Measurements from ENCODE around the gene WBP11. TPM values are rescaled to one million over a fixed set of nuclear protein-coding genes. Genes with fewer than 3 reads are reported as not detected.
A peak's percentile ranks its signal among the peaks of the same experiment; 100 is the strongest.

WBP11 gene
- total RNA-seq: 10 to 100 TPM; 43.2 to 44.7 TPM
- 10 to 100 TPM; 16.9 TPM for polyA plus RNA-seq
- long read RNA-seq, donor 1, full-length matches to known transcripts: 28 of 38 reads
- long read RNA-seq, donor 1, partial matches to known transcripts: 8 of 38 reads
- long read RNA-seq, donor 1, other reads (novel, unspliced or antisense): 2 of 38 reads
- long read RNA-seq, donor 2, full-length matches to known transcripts: 5 of 12 reads
- long read RNA-seq, donor 2, partial matches to known transcripts: 6 of 12 reads
- long read RNA-seq, donor 2, other reads (novel, unspliced or antisense): 1 of 12 reads

- peaks cover 2 to 3% of the 10 kb centered on the region in 2 donors for H3K36me3 ChIP-seq (ENCODE audit: control insufficient read depth in 1 of 2, insufficient read depth in 2 of 2, low read length in 1 of 2)
Measured at GRCh38 chr12:14803011-14803829, at the start of gene WBP11, which contains the start of gene C12orf60. Gene WBP11, minus strand, starts transcription at chr12:14803478. Its CDS starts 2,095 bp downstream, at chr12:14801383. Gene C12orf60, plus strand, starts transcription at chr12:14803670. Its CDS starts 19,266 bp downstream, at chr12:14822936.

DNA sequence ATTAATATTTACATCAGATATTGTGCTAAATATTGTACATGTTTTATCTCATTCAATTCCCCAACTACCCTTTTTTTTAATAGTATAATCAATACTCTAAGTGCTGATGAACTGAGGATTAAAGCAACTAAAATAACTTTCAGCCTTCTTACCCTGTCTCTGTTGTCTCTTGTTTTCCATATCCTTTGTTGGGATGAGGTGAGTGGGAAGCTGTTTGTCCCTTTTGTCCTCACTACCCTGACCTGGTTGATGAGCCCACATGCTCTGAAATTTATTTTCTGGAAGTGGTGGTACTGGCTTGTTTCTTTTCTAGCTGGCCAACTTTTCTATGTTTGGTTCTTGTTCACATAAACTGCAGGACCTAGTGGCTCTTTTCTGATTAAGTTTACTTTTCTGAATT is 49.6 kb upstream of the WBP11 start:
- no peak for ATAC-seq (ENCODE audit: low FRiP score)
- peaks cover 0 to 6% of the 10 kb centered on the region in 2 donors for H3K4me1 ChIP-seq (ENCODE audit: control insufficient read depth in 1 of 2, insufficient read depth in 2 of 2, low read length in 2 of 2)
- H3K27me3 ChIP-seq (ENCODE audit: control insufficient read depth in 1 of 2, insufficient read depth in 2 of 2, low read length in 1 of 2): no peaks in the 10 kb centered on the region
- H3K9me3 ChIP-seq (ENCODE audit: control insufficient read depth, low read length): no peaks in the 10 kb centered on the region
- no peak overlapping the region for H3K4me3 ChIP-seq (ENCODE audit: low read length in 2 of 2)
- no peaks in the 10 kb centered on the region for H3K36me3 ChIP-seq (ENCODE audit: control insufficient read depth in 1 of 2, insufficient read depth in 2 of 2, low read length in 1 of 2)
- H3K27ac ChIP-seq (ENCODE audit: low read depth in 1 of 2, low read length in 2 of 2): no peak overlapping the region
- intact Hi-C loops (cut with DNase I): loop anchor here in 1 of 2 donors (5.0 kb wide), 1 partner anchor 284 kb away; no protein-coding TSS in a partner anchor
- DNase-seq: no peak

More at GRCh38 chr12:14803011-14803829, at the start of gene WBP11, which contains the start of gene C12orf60:
- H3K27ac ChIP-seq (ENCODE audit: low read depth in 1 of 2, low read length in 2 of 2): peak within 1 kb of the TSS in 1 of 2 donors; percentile 76
- no peaks in the 10 kb centered on the region for H3K4me1 ChIP-seq (ENCODE audit: control insufficient read depth in 1 of 2, insufficient read depth in 2 of 2, low read length in 2 of 2)
- H3K9me3 ChIP-seq (ENCODE audit: control insufficient read depth, low read length): no peaks in the 10 kb centered on the region
- peak within 1 kb of the TSS; percentile 90 to 96 for H3K4me3 ChIP-seq (ENCODE audit: low read length in 2 of 2)
- WGBS, 2 donors: 0% methylated on average over 50 of the region's 50 CpGs
- intact Hi-C loops (cut with DNase I): loop anchor here in 1 of 2 donors (2.0 kb wide), 1 partner anchor 28 kb away; a partner anchor contains a TSS
- no peaks in the 10 kb centered on the region for H3K27me3 ChIP-seq (ENCODE audit: control insufficient read depth in 1 of 2, insufficient read depth in 2 of 2, low read length in 1 of 2)
- DNase-seq (peak; percentile 94 to 96), ATAC-seq (ENCODE audit: low FRiP score) (peak; percentile 99)

- WGBS, 2 donors: 0 to 98% methylated on average over 1 of the region's 1 CpG
- intact Hi-C loops (cut with DNase I): loop anchor here in 1 of 2 donors (5.0 kb wide), 1 partner anchor 286 kb away; no protein-coding TSS in a partner anchor
- no peak for DNase-seq
- Histone ChIP-seq H3K4me3 (ENCODE audit: low read length in 2 of 2) (no peak overlapping the region), H3K9me3 (ENCODE audit: control insufficient read depth, low read length) (no peaks in the 10 kb centered on the region), H3K36me3 (ENCODE audit: control insufficient read depth in 1 of 2, insufficient read depth in 2 of 2, low read length in 1 of 2) (no peaks in the 10 kb centered on the region), H3K27ac (ENCODE audit: low read depth in 1 of 2, low read length in 2 of 2) (no peak overlapping the region), H3K4me1 (ENCODE audit: control insufficient read depth in 1 of 2, insufficient read depth in 2 of 2, low read length in 2 of 2) (peaks cover 0 to 9% of the 10 kb centered on the region in 2 donors), H3K27me3 (ENCODE audit: control insufficient read depth in 1 of 2, insufficient read depth in 2 of 2, low read length in 1 of 2) (no peaks in the 10 kb centered on the region)
- ATAC-seq (ENCODE audit: low FRiP score): no peak
Measured at GRCh38 chr12:14850929-14851663, 47.8 kb upstream of the WBP11 start.

DNA sequence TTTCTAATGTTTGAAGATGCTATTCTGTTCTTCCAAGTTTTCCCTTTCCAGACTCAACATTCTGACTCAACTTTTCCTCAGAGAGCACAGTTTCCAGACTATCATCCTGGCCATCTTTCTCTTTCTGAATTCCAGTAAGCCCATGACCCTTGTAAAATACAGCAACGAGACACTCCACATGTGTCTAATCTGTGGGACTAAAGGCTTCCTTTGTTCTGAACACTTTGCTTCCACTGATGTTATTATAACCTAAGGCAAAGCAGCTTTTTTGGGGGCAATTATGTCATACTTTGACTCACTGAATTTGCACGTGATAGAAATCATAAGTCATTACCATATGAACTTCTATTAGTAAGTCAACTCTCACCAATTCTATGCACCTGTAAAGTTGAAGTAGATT is 46.4 kb upstream of the WBP11 start:
- H3K9me3 ChIP-seq (ENCODE audit: control insufficient read depth, low read length): no peaks in the 10 kb centered on the region
- no peak overlapping the region for H3K4me3 ChIP-seq (ENCODE audit: low read length in 2 of 2)
- intact Hi-C loops (cut with DNase I): loop anchor here (5.0 to 10.0 kb wide), 7 partner anchors 33 to 675 kb away; partner anchors contain the start of gene RERG (in 2 of the 2)
- WGBS, 2 donors: 5 to 8% methylated on average over 2 of the region's 2 CpGs
- ATAC-seq (ENCODE audit: low FRiP score) (peak; percentile 52), DNase-seq (no peak)
- H3K27ac ChIP-seq (ENCODE audit: low read depth in 1 of 2, low read length in 2 of 2): no peak overlapping the region
- no peaks in the 10 kb centered on the region for H3K27me3 ChIP-seq (ENCODE audit: control insufficient read depth in 1 of 2, insufficient read depth in 2 of 2, low read length in 1 of 2)
- no peaks in the 10 kb centered on the region for H3K36me3 ChIP-seq (ENCODE audit: control insufficient read depth in 1 of 2, insufficient read depth in 2 of 2, low read length in 1 of 2)
- peaks cover 0 to 7% of the 10 kb centered on the region in 2 donors for H3K4me1 ChIP-seq (ENCODE audit: control insufficient read depth in 1 of 2, insufficient read depth in 2 of 2, low read length in 2 of 2)

DNA sequence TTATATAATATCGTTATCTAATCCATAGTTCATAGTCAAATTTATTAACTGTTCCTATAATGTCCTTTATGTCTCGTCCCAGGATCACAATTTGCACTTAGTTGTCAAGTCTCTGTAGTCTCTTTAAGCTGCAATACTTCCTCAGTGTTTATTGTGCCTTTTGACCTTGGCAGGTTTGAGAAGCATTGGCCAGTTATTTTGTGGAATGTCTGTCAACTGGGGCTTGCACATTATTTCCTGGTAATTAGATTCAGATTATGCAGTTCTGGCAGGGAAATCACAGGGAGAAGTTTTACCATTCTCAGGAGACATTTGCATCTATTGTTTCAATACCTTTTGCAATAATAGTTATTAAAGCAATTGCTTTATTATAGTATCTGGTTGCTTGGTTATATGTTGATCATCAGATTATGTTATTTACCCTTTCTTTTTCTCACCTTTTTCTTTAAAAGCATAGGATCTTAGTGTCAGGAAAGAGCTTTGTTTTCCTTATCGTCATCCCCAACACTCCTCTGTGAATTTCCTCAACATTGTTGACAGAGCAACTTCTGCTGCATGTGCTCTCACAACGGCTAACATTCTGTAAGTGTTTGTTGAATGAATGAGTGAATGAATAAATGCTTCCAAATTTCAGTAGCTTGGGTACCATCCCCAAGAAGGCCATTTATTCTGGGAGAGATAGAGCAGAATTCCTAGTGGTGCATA is 43.8 kb upstream of the WBP11 start:
- no peak for DNase-seq
- intact Hi-C loops (cut with DNase I): loop anchor here (5.0 to 10.0 kb wide), 6 partner anchors 35 to 678 kb away; partner anchors contain the start of gene RERG (in 2 of the 2)
- no peak overlapping the region for H3K4me3 ChIP-seq (ENCODE audit: low read length in 2 of 2)
- H3K4me1 ChIP-seq (ENCODE audit: control insufficient read depth in 1 of 2, insufficient read depth in 2 of 2, low read length in 2 of 2): peaks cover 0 to 7% of the 10 kb centered on the region in 2 donors
- no peak overlapping the region for H3K27ac ChIP-seq (ENCODE audit: low read depth in 1 of 2, low read length in 2 of 2)
- ATAC-seq (ENCODE audit: low FRiP score): no peak
- H3K27me3 ChIP-seq (ENCODE audit: control insufficient read depth in 1 of 2, insufficient read depth in 2 of 2, low read length in 1 of 2): no peaks in the 10 kb centered on the region
- WGBS, 2 donors: 25 to 76% methylated on average over 4 of the region's 4 CpGs
- no peaks in the 10 kb centered on the region for H3K9me3 ChIP-seq (ENCODE audit: control insufficient read depth, low read length)
- no peaks in the 10 kb centered on the region for H3K36me3 ChIP-seq (ENCODE audit: control insufficient read depth in 1 of 2, insufficient read depth in 2 of 2, low read length in 1 of 2)

DNA sequence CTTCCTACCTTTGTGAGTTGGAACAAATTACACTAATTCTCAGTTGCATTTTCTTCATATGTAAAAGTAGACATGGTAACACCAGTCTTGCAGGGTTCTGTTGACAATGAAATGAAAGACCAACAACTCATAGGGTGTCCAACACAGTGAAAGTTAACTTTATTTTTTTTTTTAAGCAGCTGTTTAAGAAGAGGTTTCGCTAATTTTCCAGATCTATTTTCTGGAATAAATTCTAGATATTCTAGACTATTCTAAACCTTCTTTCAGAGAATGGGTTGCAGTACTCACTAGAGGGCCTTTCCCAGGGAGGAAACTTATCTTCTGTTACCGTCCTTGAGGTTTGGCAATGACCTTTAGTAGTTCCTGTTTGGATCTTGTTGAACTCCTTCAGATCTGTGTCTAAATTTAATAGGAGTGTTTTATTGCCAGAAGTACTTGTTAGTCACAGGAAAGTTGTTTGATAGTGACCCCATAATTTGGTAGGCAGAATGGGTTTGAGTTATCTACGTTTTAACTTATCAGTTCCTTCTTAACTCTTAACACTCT is 42.8 kb upstream of the WBP11 start:
- 32 to 33% methylated on average over 3 of the region's 3 CpGs for WGBS, 2 donors
- Histone ChIP-seq H3K27ac (ENCODE audit: low read depth in 1 of 2, low read length in 2 of 2) (no peak overlapping the region), H3K27me3 (ENCODE audit: control insufficient read depth in 1 of 2, insufficient read depth in 2 of 2, low read length in 1 of 2) (no peaks in the 10 kb centered on the region), H3K36me3 (ENCODE audit: control insufficient read depth in 1 of 2, insufficient read depth in 2 of 2, low read length in 1 of 2) (no peaks in the 10 kb centered on the region), H3K4me1 (ENCODE audit: control insufficient read depth in 1 of 2, insufficient read depth in 2 of 2, low read length in 2 of 2) (peaks cover 0 to 7% of the 10 kb centered on the region in 2 donors), H3K9me3 (ENCODE audit: control insufficient read depth, low read length) (no peaks in the 10 kb centered on the region), H3K4me3 (ENCODE audit: low read length in 2 of 2) (no peak overlapping the region)
- ATAC-seq (ENCODE audit: low FRiP score): no peak
- DNase-seq: no peak
- intact Hi-C loops (cut with DNase I): loop anchor here (5.0 to 10.0 kb wide), 6 partner anchors 36 to 679 kb away; partner anchors contain the start of gene RERG (in 2 of the 2)

GRCh38 chr12:14845350-14845750 is 42.1 kb upstream of the WBP11 start:
- DNase-seq: no peak
- 7 to 10% methylated on average over 3 of the region's 3 CpGs for WGBS, 2 donors

More at GRCh38 chr12:14845350-14845750, 42.1 kb upstream of the WBP11 start:
- Histone ChIP-seq H3K36me3 (ENCODE audit: control insufficient read depth in 1 of 2, insufficient read depth in 2 of 2, low read length in 1 of 2) (no peaks in the 10 kb centered on the region), H3K27me3 (ENCODE audit: control insufficient read depth in 1 of 2, insufficient read depth in 2 of 2, low read length in 1 of 2) (no peaks in the 10 kb centered on the region), H3K9me3 (ENCODE audit: control insufficient read depth, low read length) (no peaks in the 10 kb centered on the region), H3K4me3 (ENCODE audit: low read length in 2 of 2) (no peak overlapping the region), H3K4me1 (ENCODE audit: control insufficient read depth in 1 of 2, insufficient read depth in 2 of 2, low read length in 2 of 2) (peaks cover 3 to 7% of the 10 kb centered on the region in 2 donors), H3K27ac (ENCODE audit: low read depth in 1 of 2, low read length in 2 of 2) (no peak overlapping the region)
- ATAC-seq (ENCODE audit: low FRiP score): peak; percentile 82
- intact Hi-C loops (cut with DNase I): loop anchor here (2.0 to 10.0 kb wide), 8 partner anchors 37 to 679 kb away; partner anchors contain the start of gene RERG (in 2 of the 2)
